ENCODE measurements around the gene CSPG4. TPM values are rescaled to one million over a fixed set of nuclear protein-coding genes. Genes with fewer than 3 reads are reported as not detected.
"Not testable (repeated sequence)": the region's sequence is repeated elsewhere in the genome, so short reads cannot be mapped to it uniquely, and the experiment has no call there.

The CSPG4 gene
- total and polyA plus RNA-seq, 3 donors from 2014 or later, result 4.4 to 6.5 (median 5.2) TPM

DNA sequence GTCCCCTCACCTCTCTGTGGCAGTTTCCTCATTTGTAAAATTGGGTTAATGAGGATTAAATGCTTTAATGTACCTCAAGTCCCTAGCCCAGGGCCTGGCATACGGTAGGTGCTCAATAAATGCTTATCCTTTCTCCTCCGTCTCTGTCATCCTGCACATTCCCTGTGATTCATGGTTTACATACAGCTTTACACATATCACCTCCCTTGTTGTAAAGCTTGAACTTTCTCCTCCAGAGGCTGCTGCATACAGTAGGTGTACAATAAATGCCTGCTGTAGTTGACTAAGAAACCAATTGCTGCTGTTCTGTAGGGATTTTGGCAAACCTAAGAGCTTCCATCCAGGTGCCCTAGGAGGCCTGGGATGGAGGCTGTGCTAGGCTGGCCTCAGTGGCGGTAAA is 1.5 kb upstream of the CSPG4 start:
- H3K36me3 ChIP-seq (ENCODE audit: low read depth, missing control alignments), result no peaks in the 10 kb centered on the region
- no peak for DNase-seq
- no peak overlapping the region for H3K4me3 ChIP-seq
- TF ChIP-seq POLR2A (IDR thresholded peaks at IDR 0.05) (no peak), CTCF (IDR thresholded peaks at IDR 0.05) (no peak)
- no peak overlapping the region for H3K27ac ChIP-seq
- no peaks in the 10 kb centered on the region for H3K27me3 ChIP-seq
- 89 to 93% methylated on average over 3 of the region's 3 CpGs for WGBS, 2 donors
- no peaks in the 10 kb centered on the region for H3K9me3 ChIP-seq
- peaks cover 15% of the 10 kb centered on the region for H3K4me1 ChIP-seq
- intact Hi-C loops (cut with DNase I; ENCODE audit: low total_unique reads), result no loop called here

DNA sequence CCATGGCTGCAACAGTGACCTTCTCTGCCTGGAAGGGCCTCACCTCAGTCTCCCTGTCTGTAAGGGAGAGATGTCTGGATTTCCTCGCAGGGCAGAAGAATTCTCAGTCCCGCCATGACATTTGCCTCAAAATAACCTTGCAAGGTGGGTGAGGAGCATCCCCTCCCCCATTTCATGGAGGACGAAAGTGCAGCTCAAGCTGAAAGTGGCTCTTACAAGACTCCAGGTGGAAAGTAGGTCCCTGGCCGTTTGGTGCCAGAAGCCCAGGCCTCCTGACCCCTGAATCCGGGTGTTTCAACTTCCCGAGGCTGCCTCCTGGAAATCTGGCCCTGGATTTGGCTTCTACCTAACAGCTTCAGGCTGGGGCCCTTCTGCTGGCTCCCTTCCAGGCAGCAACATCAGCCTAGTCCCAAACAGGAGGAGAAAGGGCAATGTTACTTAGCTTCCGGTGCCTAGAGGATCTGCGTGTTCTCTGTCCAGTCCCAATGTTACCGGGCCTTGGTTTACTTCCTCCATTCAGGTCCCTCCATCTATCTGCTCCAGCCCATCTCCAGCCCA is 769 bp upstream of the CSPG4 start:
- DNase-seq, result no peak
- H3K4me3 ChIP-seq, result peak overlapping the region in 1 of 2 donors; percentile 37
- no peaks in the 10 kb centered on the region for H3K27me3 ChIP-seq
- no peak overlapping the region for H3K27ac ChIP-seq
- peaks cover 17% of the 10 kb centered on the region for H3K4me1 ChIP-seq
- no peaks in the 10 kb centered on the region for H3K36me3 ChIP-seq (ENCODE audit: low read depth, missing control alignments)
- H3K9me3 ChIP-seq, result no peaks in the 10 kb centered on the region
- intact Hi-C loops (cut with DNase I; ENCODE audit: low total_unique reads), result no loop called here
- 45 to 49% methylated on average over 6 to 9 of the region's 9 CpGs for WGBS, 2 donors
- TF ChIP-seq POLR2A (IDR thresholded peaks at IDR 0.05) (no peak), CTCF (IDR thresholded peaks at IDR 0.05) (no peak)

DNA sequence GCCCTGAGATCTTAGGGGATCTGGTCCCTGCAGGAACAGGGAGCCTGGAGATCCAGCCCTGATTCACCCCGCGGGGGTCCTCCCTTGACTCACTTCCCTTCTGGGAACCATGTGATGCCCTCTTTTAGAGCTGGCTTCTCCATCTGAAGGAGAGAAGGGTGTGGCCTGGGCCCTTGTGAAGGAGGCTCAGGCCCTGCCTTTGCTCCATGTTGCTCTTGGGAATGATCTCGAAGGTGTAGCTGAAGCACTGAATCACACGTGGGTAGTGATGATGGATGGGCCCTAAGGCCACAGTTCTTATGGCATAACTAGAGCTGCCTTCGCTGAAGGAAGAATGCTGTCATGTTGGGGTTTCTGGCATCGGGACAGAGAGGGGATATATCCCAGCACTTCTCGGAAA is 1.2 kb downstream of the CSPG4 start:
- WGBS, 2 donors, result 80 to 82% methylated on average over 4 to 7 of the region's 7 CpGs
- not testable (repeated sequence) for H3K27ac ChIP-seq, H3K4me3 ChIP-seq

DNA sequence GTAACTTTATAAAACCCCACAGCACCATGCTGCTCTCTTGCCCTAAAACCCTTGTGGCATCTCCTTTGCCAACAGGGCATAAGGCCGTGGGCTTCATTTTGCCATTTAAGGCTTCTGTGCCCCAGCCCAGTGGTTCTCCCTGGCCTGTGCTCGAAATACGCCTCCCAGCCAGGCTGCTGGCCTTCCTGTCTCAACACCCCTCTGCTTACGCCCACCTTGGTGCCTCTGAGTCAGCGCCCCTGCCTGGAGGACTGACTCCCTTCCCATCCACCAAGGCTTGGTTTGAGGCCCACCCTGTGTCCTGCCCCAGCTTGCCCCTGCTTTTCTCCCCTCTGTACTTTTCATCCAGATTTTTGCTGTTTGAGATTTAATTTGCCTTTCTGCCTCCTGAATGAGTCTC is 1.8 kb downstream of the CSPG4 start:
- H3K4me1 ChIP-seq, result peaks cover 17% of the 10 kb centered on the region
- WGBS, 2 donors, result 100% methylated on average over 2 of the region's 5 CpGs; no CpG with 5 or more reads in 1 of the 2 donors
- DNase-seq, result not testable (repeated sequence)

More for the DNA sequence above, 1.2 kb downstream of the CSPG4 start:
- H3K27me3 ChIP-seq; H3K36me3 ChIP-seq (ENCODE audit: low read depth, missing control alignments); H3K9me3 ChIP-seq; intact Hi-C loops (cut with DNase I; ENCODE audit: low total_unique reads); DNase-seq: not testable (repeated sequence)
- H3K4me1 ChIP-seq, result peaks cover 17% of the 10 kb centered on the region

GRCh38 chr15:75709458-75709857 is 3.2 kb downstream of the CSPG4 start:
- intact Hi-C loops (cut with DNase I; ENCODE audit: low total_unique reads); H3K9me3 ChIP-seq; H3K36me3 ChIP-seq (ENCODE audit: low read depth, missing control alignments); H3K27me3 ChIP-seq; H3K4me3 ChIP-seq; H3K27ac ChIP-seq: not testable (repeated sequence)
- peak; percentile 53 for DNase-seq
- H3K4me1 ChIP-seq, result peaks cover 17% of the 10 kb centered on the region
- 41 to 66% methylated on average over 8 to 13 of the region's 15 CpGs for WGBS, 2 donors

More for the DNA sequence above, 1.8 kb downstream of the CSPG4 start:
- intact Hi-C loops (cut with DNase I; ENCODE audit: low total_unique reads); H3K36me3 ChIP-seq (ENCODE audit: low read depth, missing control alignments); H3K27ac ChIP-seq; H3K9me3 ChIP-seq; H3K4me3 ChIP-seq; H3K27me3 ChIP-seq: not testable (repeated sequence)

DNA sequence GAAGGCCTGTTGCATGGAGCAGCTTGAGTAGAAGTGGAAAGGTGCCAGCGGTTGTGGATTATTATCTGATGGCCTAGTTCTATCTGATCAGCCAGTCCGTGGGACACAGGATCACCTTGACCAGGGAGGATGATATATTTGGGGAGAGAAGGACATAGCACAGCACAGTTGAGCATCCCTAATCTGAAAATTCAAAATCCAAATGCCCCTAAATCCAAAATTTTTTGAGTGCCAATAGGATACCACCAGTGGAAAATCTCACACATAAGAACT is 6.0 kb downstream of the CSPG4 start:
- Histone ChIP-seq H3K4me1 (peaks cover 6% of the 10 kb centered on the region), H3K4me3 (no peak overlapping the region), H3K9me3 (no peaks in the 10 kb centered on the region), H3K36me3 (ENCODE audit: low read depth, missing control alignments) (no peaks in the 10 kb centered on the region), H3K27ac (no peak overlapping the region), H3K27me3 (no peaks in the 10 kb centered on the region)
- no peak for DNase-seq
- intact Hi-C loops (cut with DNase I; ENCODE audit: low total_unique reads), result no loop called here
- 47 to 80% methylated on average over 2 of the region's 2 CpGs for WGBS, 2 donors
- no peak for TF ChIP-seq POLR2A (IDR thresholded peaks at IDR 0.05)
- no peak for TF ChIP-seq CTCF (IDR thresholded peaks at IDR 0.05)
